H7 (cell line): Measurements from ENCODE around the gene SUN1. TPM values are rescaled to one million over a fixed set of nuclear protein-coding genes. Genes with fewer than 3 reads are reported as not detected.
A peak's percentile ranks its signal among the peaks of the same experiment; 100 is the strongest.

Source experiments
- DNase-seq: peaks from one replicate; pipeline ENCODE4 v3.0.0; 2012
- H3K27me3 ChIP-seq: 2 replicates; pipeline ENCODE4 v1.6.0; 2011; ENCODE audit warnings: mild to moderate bottlenecking, low read length; ENCODE audit not compliant: control insufficient read depth, insufficient read depth
- H3K36me3 ChIP-seq: replicated peaks from 2 replicates; pipeline ENCODE4 v1.5.1; 2011; ENCODE audit warnings: low read length; ENCODE audit not compliant: control insufficient read depth, insufficient read depth
- H3K4me3 ChIP-seq: 2 replicates; pipeline ENCODE4 v1.5.1; 2011; ENCODE audit warnings: low read depth, mild to moderate bottlenecking, control low read depth, low read length, moderate library complexity; ENCODE audit not compliant: insufficient read depth
- total RNA-seq: library from RNA; depleted of rRNA; stranded (reverse); fragments of >200 nt; shearing (Covaris generic); gene quantifications from 2 replicates; pipeline ENCODE4 v1.2.3, GENCODE V29; 2014

The SUN1 gene
- total RNA-seq, 1 experiment from 2014 or later, result 60.5 TPM

- Histone ChIP-seq H3K36me3 (no peaks in the 10 kb centered on the region), H3K27me3 (peaks cover 25% of the 10 kb centered on the region), H3K4me3 (peak overlapping the region; percentile 22; the same call in 1 of the 2 replicates)
- peak; percentile 84 for DNase-seq
Observed at GRCh38 chr7:909358-910329, 77.4 kb downstream of the SUN1 start.

- no peak overlapping the region for H3K4me3 ChIP-seq
- H3K27me3 ChIP-seq, result peaks cover 22% of the 10 kb centered on the region
- peak; percentile 79 for DNase-seq
- H3K36me3 ChIP-seq, result no peaks in the 10 kb centered on the region
Observed at GRCh38 chr7:910441-910861, 78.2 kb downstream of the SUN1 start.

GRCh38 chr7:910931-911431 is 78.7 kb downstream of the SUN1 start:
- DNase-seq, result no peak

GRCh38 chr7:911791-912480 is 79.7 kb downstream of the SUN1 start:
- H3K27me3 ChIP-seq, result peaks cover 19% of the 10 kb centered on the region
- no peaks in the 10 kb centered on the region for H3K36me3 ChIP-seq
- DNase-seq, result no peak
- H3K4me3 ChIP-seq, result no peak overlapping the region

More at GRCh38 chr7:910931-911431, 78.7 kb downstream of the SUN1 start:
- Histone ChIP-seq H3K4me3 (no peak overlapping the region), H3K36me3 (no peaks in the 10 kb centered on the region), H3K27me3 (peaks cover 22% of the 10 kb centered on the region)

- Histone ChIP-seq H3K36me3 (no peaks in the 10 kb centered on the region), H3K27me3 (peaks cover 6% of the 10 kb centered on the region), H3K4me3 (no peak overlapping the region)
- DNase-seq, result no peak
Observed at GRCh38 chr7:913736-914520, 81.7 kb downstream of the SUN1 start.

- H3K4me3 ChIP-seq, result no peak overlapping the region
- no peaks in the 10 kb centered on the region for H3K36me3 ChIP-seq
- no peak for DNase-seq
- peaks cover 2% of the 10 kb centered on the region; the same call in 1 of the 2 replicates for H3K27me3 ChIP-seq
Observed at GRCh38 chr7:914521-915194, 82.4 kb downstream of the SUN1 start.

GRCh38 chr7:915291-916218 is 83.3 kb downstream of the SUN1 start:
- no peak for DNase-seq
- no peaks in the 10 kb centered on the region for H3K36me3 ChIP-seq
- H3K4me3 ChIP-seq, result no peak overlapping the region
- no peaks in the 10 kb centered on the region for H3K27me3 ChIP-seq

GRCh38 chr7:916291-916941 is 84.1 kb downstream of the SUN1 start:
- Histone ChIP-seq H3K36me3 (no peaks in the 10 kb centered on the region), H3K27me3 (no peaks in the 10 kb centered on the region), H3K4me3 (no peak overlapping the region)
- no peak for DNase-seq

- Histone ChIP-seq H3K36me3 (no peaks in the 10 kb centered on the region), H3K4me3 (no peak overlapping the region), H3K27me3 (no peaks in the 10 kb centered on the region)
- DNase-seq, result no peak
Observed at GRCh38 chr7:917255-918117, 85.2 kb downstream of the SUN1 start.

GRCh38 chr7:918118-918425 is 85.8 kb downstream of the SUN1 start:
- Histone ChIP-seq H3K27me3 (no peaks in the 10 kb centered on the region), H3K4me3 (no peak overlapping the region), H3K36me3 (no peaks in the 10 kb centered on the region)
- DNase-seq, result no peak

- DNase-seq, result no peak
- Histone ChIP-seq H3K36me3 (no peaks in the 10 kb centered on the region), H3K27me3 (no peaks in the 10 kb centered on the region), H3K4me3 (no peak overlapping the region)
Observed at GRCh38 chr7:918441-919113, 86.3 kb downstream of the SUN1 start.

- H3K4me3 ChIP-seq, result no peak overlapping the region
- H3K36me3 ChIP-seq, result no peaks in the 10 kb centered on the region
- DNase-seq, result no peak
- no peaks in the 10 kb centered on the region for H3K27me3 ChIP-seq
Observed at GRCh38 chr7:919114-919442, 86.8 kb downstream of the SUN1 start.
